IPS-18c (cell line): ENCODE measurements around the gene HDAC9.
"Not testable (repeated sequence)": the region's sequence is repeated elsewhere in the genome, so short reads cannot be mapped to it uniquely, and the experiment has no call there.

Experiments
- H3K4me3 ChIP-seq: 2 replicates; pipeline ENCODE4 v1.7.0; 2013; ENCODE audit warnings: low read depth, mild to moderate bottlenecking, low read length, moderate library complexity; ENCODE audit not compliant: insufficient read depth
- H3K9me3 ChIP-seq: one replicate; pipeline ENCODE4 v1.6.1; 2013; ENCODE audit warnings: mild to moderate bottlenecking, low read length, moderate library complexity; ENCODE audit not compliant: control insufficient read depth, insufficient read depth

The HDAC9 gene

DNA sequence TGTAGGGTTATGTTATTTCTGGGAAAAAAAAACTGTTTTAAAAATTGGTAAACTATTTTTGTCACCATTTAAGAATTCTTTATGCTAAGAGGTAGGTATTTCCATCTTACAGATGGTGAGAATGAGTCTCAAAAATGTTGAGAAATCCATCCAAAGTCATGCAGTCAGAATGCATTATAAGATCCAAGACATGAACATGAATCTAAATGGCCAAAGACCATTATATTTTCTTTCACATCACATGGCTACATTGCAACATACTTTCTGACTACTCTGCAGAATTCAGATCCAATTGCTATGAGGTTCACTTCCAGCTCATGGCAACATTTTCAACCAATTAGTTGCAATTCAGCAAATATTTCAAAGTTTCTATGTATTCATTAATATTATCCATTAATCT lies 440.7 kb downstream of the HDAC9 start:
- Histone ChIP-seq H3K9me3 (no peaks in the 10 kb centered on the region), H3K4me3 (no peak overlapping the region)

DNA sequence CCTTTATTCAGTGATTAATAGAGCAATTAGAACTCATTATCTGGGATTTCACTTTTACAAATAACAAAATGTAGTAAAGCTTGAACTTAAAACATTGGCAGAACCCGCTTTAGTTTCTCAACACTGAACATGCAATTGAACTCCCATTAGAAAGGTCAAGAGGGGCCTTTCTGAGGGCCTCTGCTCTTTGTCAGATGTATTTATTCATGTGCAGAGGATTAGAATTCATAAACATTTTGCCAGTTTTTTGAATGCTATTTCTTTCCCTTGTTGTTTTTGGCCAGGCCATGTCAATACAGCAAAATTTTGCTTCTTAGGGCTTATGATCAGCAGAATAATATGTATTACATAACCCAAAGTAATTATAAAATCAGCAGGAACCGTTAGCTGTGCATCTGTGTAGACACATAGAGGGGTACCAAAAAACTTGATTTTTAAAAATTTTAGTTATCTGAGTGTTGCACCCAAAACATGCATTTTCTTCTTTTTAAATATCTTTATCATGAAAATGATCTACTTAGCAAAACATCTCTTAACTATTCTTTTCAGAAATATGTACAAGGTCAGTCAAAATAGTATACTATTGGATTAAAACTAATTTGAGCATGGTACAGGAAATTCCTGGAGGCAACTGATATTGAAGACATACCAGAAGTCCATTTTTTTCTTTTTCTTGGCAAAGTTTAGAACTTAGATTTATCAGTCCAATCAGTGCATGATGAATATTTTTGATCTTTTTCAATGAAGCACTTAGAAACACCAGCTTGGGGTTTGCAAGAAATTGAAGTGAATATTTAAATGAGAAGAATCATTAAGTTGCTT lies 444.4 kb downstream of the HDAC9 start:
- Histone ChIP-seq H3K9me3 (no peaks in the 10 kb centered on the region), H3K4me3 (no peak overlapping the region)

DNA sequence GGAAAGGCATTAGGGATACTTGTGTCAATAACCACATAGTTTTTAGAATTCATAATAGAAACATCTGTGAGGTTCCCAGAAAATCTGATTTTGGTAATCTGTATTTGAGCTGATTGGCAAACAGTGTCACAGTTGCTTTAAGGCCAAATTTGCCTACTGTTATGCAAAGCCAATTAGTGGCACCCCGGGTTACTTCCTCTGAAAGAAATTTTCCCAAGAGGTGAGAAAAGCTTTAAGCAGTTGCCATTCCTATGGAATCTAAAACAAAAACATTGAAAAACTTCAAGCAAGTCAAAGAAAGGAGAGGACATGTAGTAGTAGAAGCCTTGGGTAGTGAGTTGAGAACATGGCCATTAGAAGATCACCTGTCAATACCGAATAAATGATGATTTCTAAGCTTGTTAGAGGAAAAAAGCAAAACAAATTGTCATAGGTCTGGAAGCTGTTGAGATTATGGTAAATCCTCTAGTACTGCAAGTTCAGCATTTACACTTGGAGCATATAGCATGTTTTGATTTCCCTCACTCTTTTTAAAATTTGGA lies 445.1 kb downstream of the HDAC9 start:
- Histone ChIP-seq H3K4me3 (no peak overlapping the region), H3K9me3 (no peaks in the 10 kb centered on the region)

DNA sequence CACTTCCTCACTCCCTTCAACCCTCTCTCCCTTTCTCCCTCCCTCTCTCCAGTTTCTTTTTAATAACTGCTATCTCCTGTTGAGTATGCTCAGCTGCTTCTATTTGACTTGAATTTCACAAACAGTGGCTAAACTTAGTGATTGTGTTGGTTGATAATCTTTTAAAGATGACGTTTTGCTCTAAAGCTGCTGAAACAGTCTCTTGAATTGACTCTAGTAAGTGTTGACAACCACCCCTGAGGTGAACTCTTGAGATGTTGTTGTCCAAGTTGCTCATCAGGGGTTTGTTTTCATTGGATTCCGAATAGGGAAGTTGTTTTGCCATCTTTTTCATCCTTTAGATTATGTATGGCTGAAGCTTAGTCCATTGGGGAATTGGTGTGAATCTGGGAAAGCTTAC lies 445.7 kb downstream of the HDAC9 start:
- H3K9me3 ChIP-seq, result no peaks in the 10 kb centered on the region
- H3K4me3 ChIP-seq, result no peak overlapping the region

DNA sequence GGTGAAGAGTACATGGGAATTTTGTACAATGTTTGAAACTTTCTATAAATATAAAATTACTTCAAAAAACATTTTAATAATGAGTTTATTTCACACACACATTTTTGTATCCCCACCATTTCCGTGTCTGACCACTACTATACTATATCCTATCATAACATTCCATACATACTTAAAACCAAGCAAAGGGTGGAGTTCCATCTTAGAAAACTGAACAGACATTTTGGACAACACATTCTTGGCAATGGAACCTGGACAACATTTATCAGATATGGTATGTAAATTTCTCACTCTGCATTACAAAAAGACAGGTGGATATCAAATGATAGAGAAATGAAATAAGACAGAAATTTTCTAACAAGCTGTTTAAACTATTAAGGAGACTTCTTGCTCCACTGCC lies 453.0 kb downstream of the HDAC9 start:
- Histone ChIP-seq H3K4me3 (no peak overlapping the region), H3K9me3 (no peaks in the 10 kb centered on the region)

DNA sequence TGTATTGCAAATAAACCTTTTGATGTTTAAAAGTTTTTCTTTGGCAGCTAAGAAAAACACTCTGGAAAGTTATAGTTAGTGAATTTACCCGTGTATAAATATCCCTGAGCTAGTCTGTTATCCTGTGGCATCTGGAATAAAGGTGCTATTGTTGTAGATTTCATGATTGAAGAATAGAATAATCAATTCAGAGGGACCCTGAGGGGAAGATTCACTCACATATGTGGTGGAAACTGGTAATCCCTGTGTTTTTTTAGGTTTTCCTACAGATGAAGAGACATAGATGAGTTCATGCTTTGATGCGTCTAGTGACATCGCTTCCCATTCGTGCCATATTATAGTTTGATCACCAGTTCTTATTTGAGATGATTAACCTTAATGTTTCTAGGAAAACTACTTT lies 457.3 kb downstream of the HDAC9 start:
- H3K4me3 ChIP-seq, result no peak overlapping the region
- H3K9me3 ChIP-seq, result no peaks in the 10 kb centered on the region

DNA sequence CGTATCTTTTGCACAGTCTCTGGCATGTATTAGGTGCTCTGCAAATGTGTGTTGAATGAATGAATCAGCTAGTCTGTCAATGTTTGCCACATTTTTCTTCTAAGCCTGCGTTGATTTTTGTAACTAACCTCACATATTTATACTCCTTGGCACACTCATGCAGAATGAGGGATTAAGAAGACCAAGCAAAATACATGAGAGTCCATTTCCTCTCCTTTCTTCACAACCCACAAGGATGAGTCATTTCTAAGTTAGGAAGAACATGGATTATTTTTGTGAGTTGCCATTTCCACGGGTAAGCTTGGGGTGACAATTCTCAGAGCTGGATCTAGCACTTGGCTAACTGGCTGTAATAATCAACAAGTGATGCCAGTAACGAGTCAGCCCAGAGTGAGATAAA lies 463.1 kb downstream of the HDAC9 start:
- Histone ChIP-seq H3K4me3 (no peak overlapping the region), H3K9me3 (no peaks in the 10 kb centered on the region)

DNA sequence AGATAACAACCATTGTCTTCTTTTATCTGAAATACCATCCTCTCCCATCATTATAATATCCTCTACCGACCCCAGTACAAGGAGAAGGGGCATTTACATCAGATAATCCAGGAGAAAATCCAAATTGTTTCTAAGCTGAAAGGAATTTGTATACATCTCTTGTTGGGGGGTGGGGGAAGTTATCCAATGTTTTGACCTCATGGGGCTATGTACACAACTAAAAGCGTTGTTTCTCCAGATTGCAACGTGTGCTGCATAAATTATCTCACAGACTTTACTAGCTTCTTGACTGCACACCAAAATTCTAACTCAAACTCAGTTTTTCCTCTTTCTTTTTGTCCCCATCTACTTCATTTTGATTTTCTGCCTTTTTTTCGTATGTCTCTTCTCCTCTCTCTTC lies 465.2 kb downstream of the HDAC9 start:
- Histone ChIP-seq H3K4me3 (no peak overlapping the region), H3K9me3 (no peaks in the 10 kb centered on the region)

DNA sequence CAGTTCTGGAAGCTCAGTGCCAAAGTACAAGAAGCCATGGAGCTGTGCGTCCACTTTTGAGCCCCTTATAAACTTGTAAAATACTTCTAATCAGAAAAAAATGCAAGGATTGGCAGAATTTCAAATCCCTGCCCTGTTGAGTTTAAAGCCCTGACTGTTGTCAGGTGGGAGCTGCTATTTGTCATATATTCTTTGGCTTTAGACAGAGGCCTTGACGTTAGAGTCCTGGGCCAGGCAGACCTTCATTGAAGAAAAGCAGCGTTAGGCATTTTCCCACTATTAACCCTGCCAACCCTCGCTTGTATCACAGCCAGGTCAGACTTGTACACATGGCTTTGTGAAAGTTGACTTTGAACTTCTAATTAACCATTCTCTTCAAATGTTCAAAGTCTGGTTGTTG lies 466.5 kb downstream of the HDAC9 start:
- H3K4me3 ChIP-seq, result no peak overlapping the region
- H3K9me3 ChIP-seq, result no peaks in the 10 kb centered on the region

DNA sequence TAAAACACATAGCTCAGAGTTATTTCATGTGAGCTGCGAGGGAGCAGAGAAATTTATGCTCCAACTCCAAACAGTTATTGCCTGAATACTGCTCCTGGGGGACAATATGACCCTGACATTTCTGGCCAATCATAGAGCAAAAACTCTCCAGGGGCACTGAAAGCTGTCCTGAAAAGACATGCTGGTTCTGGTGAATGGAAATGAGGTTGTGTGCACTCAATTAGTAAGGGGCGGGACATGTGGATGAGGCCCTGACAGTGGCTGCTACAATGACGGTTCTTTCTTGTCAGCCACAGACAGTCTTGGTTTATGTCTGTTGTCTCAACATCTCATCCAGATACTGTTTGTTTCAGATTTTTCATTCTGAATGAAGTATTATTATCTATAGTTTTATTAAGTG lies 470.1 kb downstream of the HDAC9 start:
- Histone ChIP-seq H3K4me3 (no peak overlapping the region), H3K9me3 (no peaks in the 10 kb centered on the region)

DNA sequence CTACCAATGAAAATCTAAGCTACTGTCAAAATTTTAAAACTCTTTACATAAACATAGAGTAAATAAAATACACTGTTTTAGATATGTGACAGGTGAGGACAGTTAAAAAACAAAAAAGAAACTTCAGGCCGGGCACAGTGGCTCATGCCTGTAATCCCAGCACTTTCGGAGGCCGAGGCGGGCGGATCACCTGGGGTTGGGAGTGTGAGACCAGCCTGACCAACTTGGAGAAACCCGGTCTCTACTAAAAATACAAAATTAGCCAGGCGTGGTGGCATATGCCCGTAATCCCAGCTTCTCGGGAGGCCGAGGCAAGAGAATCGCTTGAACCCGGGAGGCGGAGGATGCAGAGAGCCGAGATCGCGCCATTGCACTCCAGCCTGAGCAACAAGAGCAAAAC lies 472.2 kb downstream of the HDAC9 start:
- H3K4me3 ChIP-seq, H3K9me3 ChIP-seq: not testable (repeated sequence)

DNA sequence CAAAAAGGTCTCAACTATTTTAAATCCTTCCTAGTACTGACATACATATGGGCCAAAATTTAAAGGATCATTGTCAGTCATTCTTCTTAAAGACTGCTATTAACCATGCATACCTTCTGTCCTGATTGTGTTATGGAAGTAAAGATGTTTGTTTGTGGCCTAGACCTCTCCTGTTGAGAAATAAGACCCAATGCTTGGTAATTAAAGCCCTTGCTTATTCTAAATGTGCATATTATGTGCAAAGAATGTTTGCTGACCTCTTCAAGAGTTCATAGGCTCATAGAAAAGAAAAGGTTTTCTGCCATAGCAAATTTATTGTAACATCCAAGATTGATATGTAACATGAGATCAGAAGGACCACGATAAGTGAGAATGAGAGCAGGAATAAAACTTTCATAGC lies 476.3 kb downstream of the HDAC9 start:
- Histone ChIP-seq H3K4me3 (no peak overlapping the region), H3K9me3 (no peaks in the 10 kb centered on the region)

DNA sequence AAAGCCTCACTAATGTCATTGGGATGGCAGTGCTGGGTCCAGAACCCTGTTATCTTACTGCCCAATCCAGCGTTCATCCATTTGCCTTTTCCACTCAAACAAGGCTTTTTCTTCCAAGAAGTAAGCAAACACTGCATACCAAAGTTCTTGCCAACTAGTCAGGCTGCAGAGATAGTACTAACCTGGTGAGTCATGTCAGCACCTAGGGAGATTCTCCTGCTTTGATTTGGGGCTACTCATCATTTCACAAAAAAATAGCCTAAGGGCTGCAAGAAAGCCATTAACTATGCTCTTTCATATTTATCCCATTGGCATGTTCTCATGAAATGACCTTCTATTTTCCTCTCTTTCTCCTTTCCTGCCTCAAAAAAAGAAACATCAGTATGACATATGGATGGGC lies 479.3 kb downstream of the HDAC9 start:
- Histone ChIP-seq H3K9me3 (no peaks in the 10 kb centered on the region), H3K4me3 (no peak overlapping the region)

DNA sequence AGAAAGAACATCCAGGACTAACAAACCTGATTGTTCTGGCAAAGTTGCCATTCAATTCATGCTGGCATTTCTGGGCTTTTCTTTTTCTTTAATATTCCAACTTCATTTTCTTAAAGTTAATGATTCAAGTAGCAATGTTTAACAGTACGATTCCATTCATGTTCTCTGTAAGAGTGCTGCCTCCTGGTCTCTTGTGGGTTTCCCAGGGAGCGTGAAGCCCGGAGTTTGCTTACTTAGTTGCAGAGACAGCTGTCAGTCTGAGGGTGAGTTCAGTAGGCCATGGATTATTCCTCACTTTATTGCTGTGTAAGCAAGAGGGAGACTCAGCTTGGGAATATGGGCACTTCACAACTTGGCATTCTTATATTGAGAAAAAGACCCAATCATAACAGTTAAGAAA lies 479.7 kb downstream of the HDAC9 start:
- H3K4me3 ChIP-seq, result no peak overlapping the region
- H3K9me3 ChIP-seq, result no peaks in the 10 kb centered on the region

DNA sequence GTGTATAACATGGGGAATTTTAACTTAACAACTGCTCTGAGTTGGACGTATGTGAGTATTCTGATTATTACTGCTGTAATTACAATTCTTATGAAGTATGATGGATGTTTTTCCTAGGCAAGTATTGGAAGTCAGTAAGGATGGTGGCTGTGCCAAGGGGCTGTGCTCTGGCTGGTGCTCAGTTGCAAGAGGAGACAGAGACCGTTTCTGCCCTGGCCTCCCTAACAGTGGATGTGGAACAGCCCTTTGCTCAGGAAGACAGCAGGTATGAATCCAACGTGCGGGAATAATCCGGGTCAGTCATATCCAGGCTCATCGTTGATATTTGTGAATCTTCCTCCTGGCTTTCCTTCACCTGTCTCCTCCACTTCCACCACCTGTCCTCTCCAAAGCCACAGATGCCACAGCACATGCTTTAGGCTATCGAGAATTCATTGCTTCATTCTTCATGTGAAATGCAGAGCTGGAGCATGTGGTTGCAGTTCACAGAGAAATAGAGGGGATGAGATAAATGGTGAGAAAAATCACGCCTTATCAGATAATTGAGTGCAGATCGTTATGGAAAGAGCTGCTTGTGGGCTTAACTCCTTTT lies 480.2 kb downstream of the HDAC9 start:
- no peak overlapping the region for H3K4me3 ChIP-seq

DNA sequence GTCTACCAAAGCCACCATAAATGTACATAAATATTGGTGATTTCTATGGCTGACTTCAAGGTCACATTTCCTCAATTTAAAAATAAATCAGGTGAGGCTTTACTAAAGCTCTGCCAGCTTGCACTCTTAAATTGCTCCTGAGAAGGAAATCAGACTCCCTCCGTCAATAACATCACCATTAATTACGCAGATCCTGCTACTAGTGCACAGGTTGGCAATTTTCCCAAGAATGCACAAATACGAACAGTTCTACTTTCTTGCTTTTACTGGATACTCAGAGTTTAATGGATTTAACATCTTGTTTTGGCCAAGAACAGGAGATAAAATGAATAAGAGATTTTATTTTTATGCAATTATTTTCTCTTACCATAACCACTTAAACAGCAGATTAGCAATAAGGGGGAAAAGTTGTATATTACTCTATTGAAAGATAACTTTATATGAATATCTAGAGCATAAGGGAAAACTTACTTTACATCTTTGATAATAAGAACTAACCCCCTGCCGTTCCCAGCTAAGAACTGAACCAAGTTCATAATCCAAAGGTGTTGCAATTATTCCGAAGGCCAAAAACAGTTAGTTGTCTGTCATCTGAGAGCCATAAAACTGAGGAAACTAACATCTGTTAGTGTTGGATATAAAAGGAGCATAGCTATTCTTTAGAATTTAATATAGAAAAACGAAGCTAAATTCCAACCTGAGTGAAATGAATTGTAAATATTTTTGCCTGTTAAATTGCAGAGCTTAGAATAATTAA lies 481.3 kb downstream of the HDAC9 start:
- Histone ChIP-seq H3K9me3 (no peaks in the 10 kb centered on the region), H3K4me3 (no peak overlapping the region)

More for the DNA sequence above, 480.2 kb downstream of the HDAC9 start:
- no peaks in the 10 kb centered on the region for H3K9me3 ChIP-seq

DNA sequence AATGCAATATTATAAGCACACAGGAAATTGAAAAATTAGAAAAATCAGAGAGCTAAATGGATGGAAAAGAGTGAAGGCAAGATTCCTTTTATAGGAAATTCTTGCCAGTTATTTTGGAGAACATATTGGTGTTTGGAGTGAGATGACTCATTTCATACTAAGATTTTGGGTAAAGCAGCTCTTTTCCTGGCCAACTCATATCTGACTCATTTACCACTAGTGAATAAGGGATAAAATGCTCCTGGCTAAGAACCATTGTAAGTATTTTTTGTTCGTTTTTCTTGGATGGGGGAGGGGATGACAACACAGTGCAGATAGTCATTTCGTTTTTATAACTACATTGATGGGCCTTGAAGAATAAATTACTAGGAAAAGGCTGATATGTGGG lies 482.6 kb downstream of the HDAC9 start:
- no peak overlapping the region for H3K4me3 ChIP-seq
- no peaks in the 10 kb centered on the region for H3K9me3 ChIP-seq

DNA sequence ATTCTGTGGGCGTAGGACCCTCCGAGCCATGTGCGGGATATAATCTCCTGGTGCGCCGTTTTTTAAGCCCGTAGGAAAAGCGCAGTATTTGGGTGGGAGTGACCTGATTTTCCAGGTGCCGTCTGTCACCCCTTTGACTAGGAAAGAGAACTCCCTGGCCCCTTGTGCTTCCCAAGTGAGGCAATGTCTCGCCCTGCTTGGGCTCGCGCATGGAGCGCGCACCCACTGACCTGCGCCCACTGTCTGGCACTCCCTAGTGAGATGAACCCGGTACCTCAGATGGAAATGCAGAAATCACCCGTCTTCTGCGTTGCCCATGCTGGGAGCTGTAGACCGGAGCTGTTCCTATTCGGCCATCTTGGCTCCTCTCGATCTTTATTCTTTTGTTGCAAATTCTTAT lies 495.2 kb downstream of the HDAC9 start:
- not testable (repeated sequence) for H3K9me3 ChIP-seq, H3K4me3 ChIP-seq
